Peyer's patch (tissue), 4 donors: ENCODE data around the gene ATP9B. TPM values are rescaled to one million over a fixed set of nuclear protein-coding genes. Genes with fewer than 3 reads are reported as not detected.
"Not testable (repeated sequence)": the region's sequence is repeated elsewhere in the genome, so short reads cannot be mapped to it uniquely, and the experiment has no call there.

Experiments
- DNase-seq, 3 donors: peaks; one replicate each; pipeline ENCODE4 v3.0.0-alpha.2; 2017 to 2019
- H3K27ac ChIP-seq, 4 donors: fragments of 200-600 bp; sonication (generic); one replicate each; pipeline ENCODE4 v1.5.1; 2016 to 2019
- H3K27me3 ChIP-seq, 2 donors: fragments of 200-600 bp; sonication (generic); one replicate each; pipeline ENCODE4 v1.5.1; 2019
- H3K36me3 ChIP-seq, 3 donors: fragments of 200-600 bp; sonication (generic); one replicate each; pipeline ENCODE4 v1.5.1; 2016 to 2019
- H3K4me1 ChIP-seq, 4 donors: fragments of 200-600 bp; sonication (generic); one replicate each; pipeline ENCODE4 v1.5.1; 2016 to 2019
- H3K4me3 ChIP-seq, 4 donors: fragments of 200-600 bp; sonication (generic); 1 replicate in 3 of 4; 2 replicates in 1 of 4; pipeline ENCODE4 v1.5.1; 2016 to 2019; ENCODE audit warnings: mild to moderate bottlenecking in 1 of 4
- H3K9me3 ChIP-seq, 4 donors: fragments of 200-600 bp; sonication (generic); one replicate each; pipeline ENCODE4 v1.5.1; 2016 to 2019; ENCODE audit warnings: mild to moderate bottlenecking in 1 of 4
- CTCF ChIP-seq, 6 experiments: fragments of 450-650 bp in 4 of 6; fragments of 200-600 bp in 2 of 6; sonication (generic) in 1 of 6; IDR thresholded peaks; one replicate each; pipeline ENCODE4 v1.5.1; 2017 to 2019; ENCODE audit warnings: antibody characterized with exemption in 6 of 6, mild to moderate bottlenecking in 3 of 6, moderate library complexity in 1 of 6
- POLR2A ChIP-seq, 2 donors: fragments of 450-650 bp; IDR thresholded peaks; one replicate each; pipeline ENCODE4 v1.5.1; 2017; ENCODE audit warnings: antibody characterized with exemption in 2 of 2, mild to moderate bottlenecking in 2 of 2, moderate library complexity in 2 of 2
- total RNA-seq, 4 donors: library from RNA; depleted of rRNA; stranded (reverse); fragments of >200 nt; gene quantifications; one replicate each; pipeline ENCODE4 v1.1.0, GENCODE V29; 2016

The ATP9B gene
- total RNA-seq, 4 donors from 2014 or later = 37.5 to 107 (median 61.9) TPM

GRCh38 chr18:79283131-79283810 is 214.1 kb downstream of the ATP9B start:
- H3K4me3 ChIP-seq = no peak overlapping the region
- TF ChIP-seq CTCF (IDR thresholded peaks at IDR 0.05) (no peak), POLR2A (IDR thresholded peaks at IDR 0.05) (no peak)
- H3K27ac ChIP-seq = no peak overlapping the region
- DNase-seq = no peak
- H3K4me1 ChIP-seq = no peaks in the 10 kb centered on the region
- H3K36me3 ChIP-seq = peaks cover 0 to 6% (median 0%) of the 10 kb centered on the region in 3 donors
- no peaks in the 10 kb centered on the region for H3K9me3 ChIP-seq
- no peaks in the 10 kb centered on the region for H3K27me3 ChIP-seq

DNA sequence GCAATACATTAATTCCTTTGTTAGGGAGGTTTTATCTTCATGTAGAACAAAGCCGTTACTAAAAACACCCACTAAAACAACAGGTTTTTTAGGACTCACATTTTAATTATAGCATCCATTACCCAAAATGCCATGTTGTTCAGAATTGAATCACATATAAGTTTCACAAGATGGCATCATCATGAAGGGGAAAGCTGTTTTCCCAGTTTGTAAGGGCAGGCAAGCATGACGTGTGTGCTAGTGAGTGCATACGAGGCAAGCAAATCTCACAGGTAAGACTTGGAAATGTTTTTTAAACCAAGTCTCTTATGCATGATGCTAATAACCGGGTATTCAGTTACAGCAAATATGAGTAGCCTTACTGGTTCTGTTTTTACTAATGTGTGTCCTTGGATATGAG is 214.7 kb downstream of the ATP9B start:
- Histone ChIP-seq H3K9me3 (no peaks in the 10 kb centered on the region), H3K27me3 (no peaks in the 10 kb centered on the region), H3K27ac (no peak overlapping the region), H3K4me3 (no peak overlapping the region), H3K36me3 (peaks cover 0 to 3% (median 0%) of the 10 kb centered on the region in 3 donors), H3K4me1 (no peaks in the 10 kb centered on the region)
- TF ChIP-seq POLR2A (IDR thresholded peaks at IDR 0.05) = no peak
- TF ChIP-seq CTCF (IDR thresholded peaks at IDR 0.05) = no peak
- DNase-seq = no peak

GRCh38 chr18:79285191-79285590 is 216.0 kb downstream of the ATP9B start:
- not testable (repeated sequence) for H3K4me1 ChIP-seq, H3K36me3 ChIP-seq, H3K4me3 ChIP-seq, H3K9me3 ChIP-seq, DNase-seq, H3K27me3 ChIP-seq, H3K27ac ChIP-seq

DNA sequence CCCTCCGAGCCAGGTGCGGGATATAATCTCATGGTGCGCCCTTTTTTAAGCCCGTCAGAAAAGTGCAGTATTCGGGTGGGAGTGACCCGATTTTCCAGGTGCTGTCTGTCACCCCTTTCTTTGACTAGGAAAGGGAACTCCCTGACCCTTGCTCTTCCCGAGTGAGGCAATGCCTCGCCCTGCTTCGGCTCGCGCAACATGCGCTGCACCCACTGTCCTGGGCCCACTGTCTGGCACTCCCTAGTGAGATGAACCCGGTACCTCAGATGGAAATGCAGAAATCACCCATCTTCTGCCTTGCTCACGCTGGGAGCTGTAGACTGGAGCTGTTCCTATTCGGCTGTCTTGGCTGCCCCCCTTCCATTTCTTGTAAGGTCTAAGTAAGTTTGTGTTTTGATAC is 221.2 kb downstream of the ATP9B start:
- H3K9me3 ChIP-seq, H3K27me3 ChIP-seq, H3K27ac ChIP-seq, H3K4me3 ChIP-seq, DNase-seq, H3K4me1 ChIP-seq, H3K36me3 ChIP-seq: not testable (repeated sequence)

GRCh38 chr18:79290876-79291275 is 221.7 kb downstream of the ATP9B start:
- no peaks in the 10 kb centered on the region for H3K36me3 ChIP-seq

DNA sequence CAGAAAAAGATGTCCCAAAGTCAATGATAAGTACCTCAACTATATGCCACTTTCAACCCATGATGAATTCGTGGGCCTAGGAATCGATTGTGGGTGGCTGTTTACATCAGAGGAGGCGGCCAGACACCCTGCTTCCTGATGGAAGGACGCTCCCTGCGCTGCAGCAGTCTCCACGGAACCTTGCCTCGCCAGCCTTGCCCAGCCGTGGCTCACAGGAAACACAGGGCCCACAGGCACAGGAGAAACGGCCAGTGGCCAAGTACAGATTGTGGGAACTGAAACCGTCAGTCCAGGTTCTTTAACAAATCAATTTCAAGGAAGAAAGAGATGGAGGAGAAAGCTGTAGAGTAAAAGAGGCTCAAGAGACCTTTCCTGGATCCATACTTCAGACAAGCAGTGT is 225.0 kb downstream of the ATP9B start:
- Histone ChIP-seq H3K9me3 (no peaks in the 10 kb centered on the region), H3K4me1 (no peaks in the 10 kb centered on the region), H3K4me3 (no peak overlapping the region), H3K27me3 (no peaks in the 10 kb centered on the region), H3K27ac (no peak overlapping the region), H3K36me3 (no peaks in the 10 kb centered on the region)
- TF ChIP-seq POLR2A (IDR thresholded peaks at IDR 0.05) (no peak), CTCF (IDR thresholded peaks at IDR 0.05) (no peak)
- DNase-seq = no peak

More at GRCh38 chr18:79290876-79291275, 221.7 kb downstream of the ATP9B start:
- H3K4me3 ChIP-seq = no peak overlapping the region
- no peaks in the 10 kb centered on the region for H3K27me3 ChIP-seq
- no peak for DNase-seq
- no peak overlapping the region for H3K27ac ChIP-seq
- H3K4me1 ChIP-seq = no peaks in the 10 kb centered on the region
- no peak for TF ChIP-seq CTCF (IDR thresholded peaks at IDR 0.05)
- no peak for TF ChIP-seq POLR2A (IDR thresholded peaks at IDR 0.05)
- H3K9me3 ChIP-seq = no peaks in the 10 kb centered on the region

- H3K27me3 ChIP-seq = no peaks in the 10 kb centered on the region
- TF ChIP-seq POLR2A (IDR thresholded peaks at IDR 0.05) (no peak), CTCF (IDR thresholded peaks at IDR 0.05) (no peak)
- H3K4me1 ChIP-seq = no peaks in the 10 kb centered on the region
- no peak overlapping the region for H3K4me3 ChIP-seq
- DNase-seq = no peak
- no peak overlapping the region for H3K27ac ChIP-seq
- peaks cover 0 to 9% (median 0%) of the 10 kb centered on the region in 3 donors for H3K36me3 ChIP-seq
- H3K9me3 ChIP-seq = no peaks in the 10 kb centered on the region
These were observed 230.1 kb downstream of the ATP9B start for GRCh38 chr18:79299272-79299671.
